HG02981 (cell line): Measurements from ENCODE around the gene BFSP2.
"Not testable (repeated sequence)": the region's sequence is repeated elsewhere in the genome, so short reads cannot be mapped to it uniquely, and the experiment has no call there.

ENCODE experiments used
- ATAC-seq: cut with Tn5 transposase; IDR thresholded peaks from one replicate; pipeline ENCODE4 v1.9.1; 2021; ENCODE audit warnings: mild to moderate bottlenecking, moderate library complexity; ENCODE audit not compliant: unreplicated experiment

Gene BFSP2

DNA sequence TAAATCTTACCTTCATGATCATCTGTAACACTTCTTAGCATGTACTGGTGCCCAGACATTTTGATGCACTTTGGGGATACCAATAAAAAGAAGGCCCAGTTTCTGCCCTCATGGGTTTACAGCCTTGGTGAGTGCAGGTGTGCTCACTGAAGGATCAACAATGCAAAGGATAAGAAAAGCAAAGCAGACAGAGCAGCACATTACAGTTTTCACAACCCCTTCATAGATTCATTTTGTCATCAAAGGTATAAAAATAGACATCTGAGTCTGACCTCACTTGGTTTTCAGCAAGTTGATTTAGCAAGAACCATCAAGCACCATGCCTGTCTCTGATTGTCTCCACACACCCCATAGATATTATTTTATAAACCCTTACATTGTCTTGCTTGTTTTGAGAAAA, 77.6 kb downstream of the BFSP2 start:
- ATAC-seq: peak; percentile 27

- ATAC-seq: no peak
These were observed 78.8 kb downstream of the BFSP2 start for GRCh38 chr3:133478624-133479023.

GRCh38 chr3:133479401-133479800, 79.5 kb downstream of the BFSP2 start:
- no peak for ATAC-seq

GRCh38 chr3:133479895-133480669, 80.2 kb downstream of the BFSP2 start:
- peak; percentile 48 for ATAC-seq

GRCh38 chr3:133482474-133482873, 82.6 kb downstream of the BFSP2 start:
- ATAC-seq: not testable (repeated sequence)

DNA sequence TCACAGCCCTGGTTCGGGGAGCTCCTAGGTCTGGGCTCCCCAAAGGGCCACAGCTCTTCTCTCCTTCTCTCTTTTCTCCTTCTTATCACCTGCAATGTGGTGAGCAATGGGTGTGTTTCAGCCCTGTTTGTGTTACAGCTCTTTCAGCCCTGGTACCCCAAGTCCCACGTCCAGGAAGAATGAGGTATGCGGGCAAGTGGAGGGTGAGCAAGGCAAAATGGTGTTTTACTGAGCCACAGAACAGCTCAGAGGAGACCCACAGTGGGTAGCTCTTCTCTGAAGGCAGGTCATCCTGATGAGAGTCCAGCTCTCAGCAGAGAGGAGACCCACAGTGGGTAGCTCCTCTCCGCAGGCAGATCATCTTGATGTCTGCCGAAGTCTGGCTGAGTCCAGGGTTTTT, 86.8 kb downstream of the BFSP2 start:
- no peak for ATAC-seq

GRCh38 chr3:133487204-133487603, 87.3 kb downstream of the BFSP2 start:
- ATAC-seq: no peak

- no peak for ATAC-seq
These were observed 88.2 kb downstream of the BFSP2 start for GRCh38 chr3:133487920-133488540.

DNA sequence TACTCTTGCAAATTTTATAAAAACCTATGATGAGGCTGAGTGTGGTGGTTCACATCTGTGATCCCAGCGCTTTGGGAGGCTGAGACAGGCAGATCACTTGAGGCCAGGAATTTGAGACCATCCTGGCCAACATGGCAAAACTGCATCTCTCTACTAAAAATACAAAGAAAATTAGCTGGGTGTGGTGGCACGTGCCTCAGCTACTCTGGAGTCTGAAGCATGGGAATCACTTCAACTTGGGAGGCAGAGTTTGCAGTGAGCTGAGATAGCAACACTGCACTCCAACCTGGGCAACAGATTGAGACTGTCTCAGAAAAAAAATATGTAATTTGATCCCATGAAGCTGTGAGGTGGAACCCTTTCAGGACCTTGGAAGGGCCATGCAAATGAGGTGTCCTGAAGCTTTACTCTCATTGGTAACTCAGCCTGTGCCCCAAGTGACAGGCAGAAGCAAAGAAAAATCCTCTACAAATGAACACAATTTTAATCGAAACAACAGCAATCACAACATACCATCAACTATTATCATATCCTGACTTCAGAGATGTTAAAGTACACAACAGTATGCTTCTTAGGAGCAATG, 89.0 kb downstream of the BFSP2 start:
- ATAC-seq: no peak

DNA sequence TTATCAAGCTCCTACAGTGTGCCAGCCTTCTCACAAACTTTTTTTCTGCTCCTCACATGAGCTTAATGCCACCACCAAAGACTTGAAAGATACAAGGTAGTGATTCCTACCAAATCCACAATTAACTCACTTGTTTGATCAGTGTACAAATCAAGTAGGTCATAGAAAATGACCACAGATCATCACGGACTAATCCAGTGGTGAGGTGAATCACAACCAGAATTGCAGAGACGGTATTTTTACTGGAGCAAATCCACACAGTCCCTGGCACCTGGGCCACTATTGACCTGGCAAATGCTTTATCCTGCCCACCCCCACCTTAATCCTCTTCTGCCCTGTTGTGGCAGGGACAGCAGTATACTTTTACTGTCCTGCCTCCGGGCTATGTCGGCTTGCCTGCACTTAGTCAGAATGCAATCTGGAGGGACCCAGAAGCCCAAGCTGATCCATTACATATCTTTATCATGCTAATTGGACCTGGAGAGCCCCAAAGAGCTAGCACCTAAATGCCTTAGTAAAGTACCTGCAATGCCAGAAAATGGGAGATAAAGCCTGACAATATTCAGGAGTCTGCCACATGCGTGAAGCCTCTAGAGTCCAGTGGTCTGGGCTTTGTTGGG, 89.7 kb downstream of the BFSP2 start:
- no peak for ATAC-seq

DNA sequence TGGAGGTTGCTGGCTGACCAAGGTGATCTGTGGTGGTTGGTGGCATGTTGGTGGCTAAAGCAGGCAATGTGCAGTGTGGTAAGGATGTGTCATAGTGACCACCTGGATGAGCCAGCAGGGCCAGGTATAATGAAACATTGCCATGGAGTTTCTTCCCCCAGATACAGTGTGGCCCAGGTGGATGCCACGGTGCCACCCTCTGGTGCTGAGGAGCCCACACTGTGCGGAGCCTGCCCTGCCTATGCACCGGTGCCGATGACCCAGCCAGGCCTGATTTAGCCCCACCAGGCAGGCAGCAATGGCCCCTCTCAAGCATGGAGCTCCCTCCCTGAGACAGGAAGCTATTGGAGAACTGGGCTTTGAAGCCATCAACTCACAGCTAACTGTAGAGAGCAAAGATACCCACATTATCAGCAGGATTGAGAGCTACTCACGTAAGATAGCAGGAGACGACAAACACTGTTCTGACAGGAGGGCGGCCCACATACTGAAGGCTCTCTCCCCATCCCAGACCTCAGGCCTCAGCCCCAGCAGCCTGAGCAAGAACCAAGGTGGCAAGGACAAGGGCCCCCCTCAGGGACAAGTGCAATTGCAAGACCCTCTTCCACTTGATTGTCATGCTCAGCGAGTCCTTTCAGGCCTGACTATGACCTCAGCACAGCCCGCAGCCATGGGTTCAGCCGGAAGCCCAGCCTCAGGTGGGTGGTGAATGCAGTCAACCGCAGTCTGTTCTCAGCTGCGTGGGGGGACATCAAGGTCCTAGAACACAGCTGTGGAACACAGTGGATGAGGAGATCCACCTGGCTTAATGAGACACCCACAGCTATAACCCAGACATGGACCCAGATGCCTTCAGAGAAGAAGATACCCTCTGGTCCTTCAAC, 90.9 kb downstream of the BFSP2 start:
- peak; percentile 81 for ATAC-seq

DNA sequence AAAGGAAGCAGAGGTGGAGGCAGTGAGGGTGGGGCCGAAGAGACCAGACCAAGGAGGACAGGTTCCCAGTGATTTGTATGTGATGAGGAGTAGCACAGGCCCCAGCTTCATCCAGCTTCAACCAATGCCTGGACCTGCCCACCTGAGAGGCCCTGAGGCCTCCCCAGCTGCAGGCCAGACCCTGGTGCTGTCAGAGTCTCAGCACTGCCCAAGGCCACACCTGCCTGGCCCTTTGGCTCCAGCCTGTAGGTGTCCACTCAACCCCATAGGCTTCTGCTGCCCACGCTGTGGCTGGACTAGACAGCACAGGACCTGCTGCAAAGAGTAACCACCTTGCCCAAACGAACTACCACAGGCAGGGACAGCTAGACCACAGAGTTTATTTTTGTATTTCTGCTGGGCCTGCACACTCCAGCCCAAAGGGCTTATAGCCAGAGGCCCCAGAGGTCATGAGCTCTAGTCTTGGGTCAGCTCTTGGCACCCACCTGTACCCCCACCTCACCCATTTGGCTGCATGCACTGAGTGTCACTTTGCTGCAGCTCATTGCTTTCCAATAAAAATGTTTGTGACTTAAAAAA, 91.7 kb downstream of the BFSP2 start:
- ATAC-seq: peak; percentile 20

DNA sequence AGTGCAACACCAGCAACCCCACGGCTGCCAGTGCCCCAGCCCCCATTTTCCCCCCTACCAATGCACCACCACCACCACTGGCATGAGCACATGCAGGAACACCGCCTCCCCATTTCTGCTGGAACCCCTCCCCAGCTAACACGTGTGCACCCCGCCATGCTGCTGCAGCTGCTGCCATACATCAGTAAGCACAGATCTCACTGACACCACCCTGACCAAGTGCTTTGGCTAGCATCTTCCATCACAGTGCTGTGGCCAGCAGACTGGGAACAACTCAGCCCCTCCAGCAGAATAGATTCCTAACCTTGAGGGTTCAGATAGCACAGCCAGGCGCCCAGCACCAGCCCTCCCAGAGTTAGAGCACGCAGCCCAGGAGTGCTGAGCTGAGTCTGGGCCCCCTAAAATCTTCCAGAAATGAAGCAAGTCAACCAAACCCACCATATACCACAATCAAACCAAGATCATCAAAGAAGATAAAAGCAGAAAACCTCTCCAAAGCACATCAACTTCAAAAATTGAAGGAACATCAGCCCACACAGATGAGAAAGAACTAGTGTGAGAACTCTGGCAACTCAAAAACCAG, 92.4 kb downstream of the BFSP2 start:
- no peak for ATAC-seq

DNA sequence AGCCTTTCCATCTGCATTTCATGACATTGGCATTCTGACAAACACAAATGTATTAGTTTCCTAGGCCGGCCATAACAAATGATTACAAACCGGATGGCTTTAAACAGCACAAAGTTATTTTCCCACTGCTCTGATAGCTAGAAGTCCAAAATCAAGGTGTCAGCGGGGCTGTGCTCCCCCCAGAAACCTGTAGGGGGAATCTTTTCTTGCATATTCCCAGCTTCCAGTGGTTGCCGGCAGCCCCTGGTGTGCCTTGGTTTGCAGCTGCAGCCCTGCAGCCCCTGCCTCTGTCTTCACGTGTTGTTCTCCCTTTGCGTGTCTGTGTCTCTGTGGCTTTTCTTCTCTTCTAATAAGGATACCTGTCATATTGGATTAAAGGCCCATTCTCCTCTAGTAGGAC, 94.6 kb downstream of the BFSP2 start:
- ATAC-seq: no peak

GRCh38 chr3:133502542-133502941, 102.7 kb downstream of the BFSP2 start:
- not testable (repeated sequence) for ATAC-seq

GRCh38 chr3:133503409-133503808, 103.6 kb downstream of the BFSP2 start:
- no peak for ATAC-seq

- ATAC-seq: no peak
These were observed 104.9 kb downstream of the BFSP2 start for GRCh38 chr3:133504736-133505135.

DNA sequence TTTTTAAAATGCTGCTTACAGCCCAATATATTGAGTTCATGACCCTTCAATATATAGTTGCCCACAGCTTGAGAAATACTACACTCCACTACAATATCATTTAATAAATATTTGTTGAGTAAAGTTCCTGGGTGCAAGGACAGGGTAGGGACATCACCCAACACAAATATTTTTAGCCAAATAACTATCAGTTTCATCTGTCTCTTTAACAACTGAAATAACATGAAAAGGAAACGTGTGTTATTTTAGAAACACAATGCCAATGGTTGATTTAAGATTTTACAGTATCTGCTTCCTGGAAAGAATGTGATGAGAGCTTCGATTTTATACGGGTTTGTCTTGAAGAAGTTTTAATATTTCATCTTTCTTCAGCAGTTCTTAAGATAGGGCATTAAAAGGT, 106.0 kb downstream of the BFSP2 start:
- ATAC-seq: peak; percentile 20

GRCh38 chr3:133506215-133506901, 106.5 kb downstream of the BFSP2 start:
- peak; percentile 96 for ATAC-seq
